HUES64 (cell line): ENCODE data around the gene CLK1.

Experiments
- H3K27ac ChIP-seq: 2 replicates; pipeline ENCODE4 v1.7.0; 2013; ENCODE audit warnings: low read depth, low read length, inconsistent platforms
- H3K27me3 ChIP-seq: 2 replicates; pipeline ENCODE4 v1.6.1; 2013; ENCODE audit warnings: mild to moderate bottlenecking, low read length; ENCODE audit not compliant: insufficient read depth
- H3K36me3 ChIP-seq: 2 replicates; pipeline ENCODE4 v1.6.1; 2013; ENCODE audit warnings: mild to moderate bottlenecking, low read length; ENCODE audit not compliant: insufficient read depth
- H3K4me1 ChIP-seq: 2 replicates; pipeline ENCODE4 v1.6.1; 2013; ENCODE audit warnings: mild to moderate bottlenecking, low read length, moderate library complexity; ENCODE audit not compliant: insufficient read depth
- H3K4me3 ChIP-seq: 2 replicates; pipeline ENCODE4 v1.5.1; 2013; ENCODE audit warnings: mild to moderate bottlenecking, low read length, moderate library complexity
- H3K9ac ChIP-seq: 2 replicates; pipeline ENCODE4 v1.6.1; 2013; ENCODE audit warnings: mild to moderate bottlenecking, low read depth, low read length
- H3K9me3 ChIP-seq: 2 replicates; pipeline ENCODE4 v1.6.1; 2013; ENCODE audit warnings: low read depth, low read length; ENCODE audit not compliant: insufficient read depth
- WGBS: fragments of 150-250, 120-280 bp; methylation state at CpG from one replicate; pipeline ENCODE4 v1.1.7; 2013; ENCODE audit warnings: missing lambda C conversion rate; 5-methylcytosine and 5-hydroxymethylcytosine counted together

The CLK1 gene

GRCh38 chr2:200873560-200873959 is 9.1 kb upstream of the CLK1 start:
- H3K9me3 ChIP-seq: no peaks in the 10 kb centered on the region
- H3K9ac ChIP-seq: no peak overlapping the region
- no peak overlapping the region for H3K4me3 ChIP-seq
- 97% methylated on average over 6 of the region's 6 CpGs for WGBS
- H3K27me3 ChIP-seq: no peaks in the 10 kb centered on the region
- H3K4me1 ChIP-seq: no peaks in the 10 kb centered on the region
- H3K27ac ChIP-seq: no peak overlapping the region
- peaks cover 65% of the 10 kb centered on the region for H3K36me3 ChIP-seq

GRCh38 chr2:200871151-200871550 is 6.7 kb upstream of the CLK1 start:
- Histone ChIP-seq H3K4me1 (no peaks in the 10 kb centered on the region), H3K4me3 (no peak overlapping the region), H3K27ac (no peak overlapping the region), H3K27me3 (no peaks in the 10 kb centered on the region), H3K9ac (no peak overlapping the region), H3K9me3 (no peaks in the 10 kb centered on the region), H3K36me3 (peaks cover 42% of the 10 kb centered on the region)
- WGBS: 96% methylated on average over 3 of the region's 3 CpGs

- 96% methylated on average over 2 of the region's 2 CpGs for WGBS
- H3K27ac ChIP-seq: no peak overlapping the region
Observed at GRCh38 chr2:200869014-200869413, 4.6 kb upstream of the CLK1 start.

GRCh38 chr2:200863782-200864175 is 679 bp downstream of the CLK1 start:
- H3K9ac ChIP-seq: peak overlapping the region; percentile 94
- H3K36me3 ChIP-seq: peaks cover 30% of the 10 kb centered on the region
- H3K4me3 ChIP-seq: peak overlapping the region; percentile 76
- no peaks in the 10 kb centered on the region for H3K9me3 ChIP-seq
- H3K4me1 ChIP-seq: peaks cover 16% of the 10 kb centered on the region
- peak overlapping the region; percentile 93 for H3K27ac ChIP-seq
- no peaks in the 10 kb centered on the region for H3K27me3 ChIP-seq
- WGBS: under 1% methylated on average over 19 of the region's 19 CpGs

More at GRCh38 chr2:200869014-200869413, 4.6 kb upstream of the CLK1 start:
- Histone ChIP-seq H3K27me3 (no peaks in the 10 kb centered on the region), H3K4me1 (no peaks in the 10 kb centered on the region; the same call in 1 of the 2 replicates), H3K9ac (no peak overlapping the region), H3K4me3 (no peak overlapping the region), H3K36me3 (peaks cover 24% of the 10 kb centered on the region), H3K9me3 (no peaks in the 10 kb centered on the region)

GRCh38 chr2:200862532-200863000 is 1.9 kb downstream of the CLK1 start:
- 2% methylated on average over 13 of the region's 13 CpGs for WGBS

GRCh38 chr2:200861617-200862155 is 2.8 kb downstream of the CLK1 start:
- H3K27ac ChIP-seq: 0 out of 2 replicates have a peak overlapping the region, but pooled peaks have one; percentile 6
- 39% methylated on average over 4 of the region's 4 CpGs for WGBS
- H3K27me3 ChIP-seq: no peaks in the 10 kb centered on the region
- H3K4me1 ChIP-seq: peaks cover 16% of the 10 kb centered on the region
- peaks cover 51% of the 10 kb centered on the region for H3K36me3 ChIP-seq
- no peak overlapping the region for H3K9ac ChIP-seq
- peak overlapping the region; percentile 76 for H3K4me3 ChIP-seq
- no peaks in the 10 kb centered on the region for H3K9me3 ChIP-seq

More at GRCh38 chr2:200862532-200863000, 1.9 kb downstream of the CLK1 start:
- Histone ChIP-seq H3K9me3 (no peaks in the 10 kb centered on the region), H3K36me3 (peaks cover 42% of the 10 kb centered on the region), H3K27ac (peak overlapping the region; percentile 0; the same call in 1 of the 2 replicates), H3K4me1 (peaks cover 16% of the 10 kb centered on the region), H3K4me3 (peak overlapping the region; percentile 76), H3K27me3 (no peaks in the 10 kb centered on the region), H3K9ac (peak overlapping the region; percentile 94)

- peaks cover 66% of the 10 kb centered on the region for H3K36me3 ChIP-seq
- no peak overlapping the region for H3K27ac ChIP-seq
- no peaks in the 10 kb centered on the region for H3K9me3 ChIP-seq
- no peak overlapping the region for H3K4me3 ChIP-seq
- peaks cover 16% of the 10 kb centered on the region for H3K4me1 ChIP-seq
- H3K27me3 ChIP-seq: no peaks in the 10 kb centered on the region
- WGBS: 90% methylated on average over 9 of the region's 12 CpGs
- no peak overlapping the region for H3K9ac ChIP-seq
Observed at GRCh38 chr2:200860092-200860795, 4.2 kb downstream of the CLK1 start.

GRCh38 chr2:200856806-200857205 is 7.7 kb downstream of the CLK1 start:
- WGBS: 97% methylated on average over 8 of the region's 8 CpGs
- Histone ChIP-seq H3K36me3 (peaks cover 100% of the 10 kb centered on the region), H3K27ac (no peak overlapping the region), H3K4me1 (peaks cover 14% of the 10 kb centered on the region), H3K9me3 (no peaks in the 10 kb centered on the region), H3K27me3 (no peaks in the 10 kb centered on the region), H3K9ac (no peak overlapping the region), H3K4me3 (no peak overlapping the region)

GRCh38 chr2:200852605-200853004 is 11.9 kb downstream of the CLK1 start:
- WGBS: 100% methylated on average over 2 of the region's 2 CpGs
- Histone ChIP-seq H3K27me3 (no peaks in the 10 kb centered on the region), H3K27ac (no peak overlapping the region), H3K9ac (no peak overlapping the region), H3K36me3 (peaks cover 67% of the 10 kb centered on the region), H3K9me3 (no peaks in the 10 kb centered on the region), H3K4me1 (no peaks in the 10 kb centered on the region), H3K4me3 (no peak overlapping the region)

GRCh38 chr2:200851398-200852248 is 12.8 kb downstream of the CLK1 start:
- H3K9ac ChIP-seq: no peak overlapping the region
- peaks cover 57% of the 10 kb centered on the region for H3K36me3 ChIP-seq
- no peak overlapping the region for H3K4me3 ChIP-seq
- no peaks in the 10 kb centered on the region for H3K4me1 ChIP-seq
- H3K27ac ChIP-seq: no peak overlapping the region
- no peaks in the 10 kb centered on the region for H3K27me3 ChIP-seq
- WGBS: 99% methylated on average over 6 of the region's 6 CpGs
- no peaks in the 10 kb centered on the region for H3K9me3 ChIP-seq
